MM.1S (cell line): ENCODE results near the gene LEF1.

Source experiments
- DNase-seq: peaks from one replicate; pipeline ENCODE4 v3.0.0-alpha.2; 2015
- H2AFZ ChIP-seq: fragments of 300-600 bp; sonication (generic); 2 replicates; pipeline ENCODE4 v1.6.0; 2016; ENCODE audit warnings: antibody characterized with exemption, low read length
- H3F3A ChIP-seq: fragments of 300-600 bp; sonication (generic); 2 replicates; pipeline ENCODE4 v1.6.1; 2016; ENCODE audit warnings: mild to moderate bottlenecking, antibody characterized with exemption, low read length, moderate library complexity, mixed read lengths; ENCODE audit not compliant: insufficient read depth
- H3K27ac ChIP-seq: fragments of 300-600 bp; sonication (generic); 2 replicates; pipeline ENCODE4 v1.5.1; 2016; ENCODE audit warnings: mild to moderate bottlenecking, low read length
- H3K27me3 ChIP-seq: fragments of 300-600 bp; sonication (generic); replicated peaks from 2 replicates; pipeline ENCODE4 v1.6.0; 2016; ENCODE audit warnings: low read length; ENCODE audit not compliant: insufficient read depth
- H3K36me3 ChIP-seq: fragments of 300-600 bp; sonication (generic); replicated peaks from 2 replicates; pipeline ENCODE4 v1.6.1; 2016; ENCODE audit warnings: mild to moderate bottlenecking, low read length, mixed read lengths; ENCODE audit not compliant: insufficient read depth
- H3K4me1 ChIP-seq: fragments of 300-600 bp; sonication (generic); 2 replicates; pipeline ENCODE4 v1.6.1; 2016; ENCODE audit warnings: low read length, mixed read lengths
- H3K4me2 ChIP-seq: fragments of 300-600 bp; sonication (generic); 2 replicates; pipeline ENCODE4 v1.6.0; 2016; ENCODE audit warnings: low read depth, low read length
- H3K4me3 ChIP-seq: fragments of 300-600 bp; sonication (generic); 2 replicates; pipeline ENCODE4 v1.5.1; 2016; ENCODE audit warnings: low read length, mixed read lengths
- H3K79me2 ChIP-seq: fragments of 300-600 bp; sonication (generic); 2 replicates; pipeline ENCODE4 v1.6.1; 2016; ENCODE audit warnings: mixed run types, low read length, mixed read lengths
- H3K9ac ChIP-seq: fragments of 300-600 bp; sonication (generic); 2 replicates; pipeline ENCODE4 v1.6.1; 2016; ENCODE audit warnings: low read length, mixed read lengths
- H3K9me2 ChIP-seq: fragments of 300-600 bp; sonication (generic); replicated peaks from 2 replicates; pipeline ENCODE4 v1.6.1; 2016; ENCODE audit warnings: mild to moderate bottlenecking, low read length, mixed read lengths; ENCODE audit not compliant: insufficient read depth
- H3K9me3 ChIP-seq: fragments of 300-600 bp; sonication (generic); replicated peaks from 2 replicates; pipeline ENCODE4 v1.6.1; 2016; ENCODE audit warnings: mild to moderate bottlenecking, low read length, mixed read lengths; ENCODE audit not compliant: insufficient read depth
- H4K20me1 ChIP-seq: fragments of 300-600 bp; sonication (generic); 2 replicates; pipeline ENCODE4 v1.6.1; 2016; ENCODE audit warnings: mild to moderate bottlenecking, low read length, moderate library complexity, mixed read lengths; ENCODE audit not compliant: insufficient read depth
- EZH2 ChIP-seq: fragments of 300-600 bp; sonication (generic); optimal IDR thresholded peaks from 2 replicates; pipeline ENCODE3; 2017; ENCODE audit warnings: low read depth, mild to moderate bottlenecking, antibody characterized with exemption, low read length, mixed read lengths
- EZH2phosphoT487 ChIP-seq: fragments of 300-600 bp; sonication (generic); IDR thresholded peaks from 2 replicates; pipeline ENCODE4 v1.6.1; 2018; ENCODE audit warnings: antibody characterized with exemption, low read length
- TF ChIP-seq, protein P1 (sequence below): fragments of 300-600 bp; sonication (generic); IDR thresholded peaks from 2 replicates; pipeline ENCODE4 v1.5.1; 2016; ENCODE audit warnings: antibody characterized with exemption, low read length, mixed read lengths

The LEF1 gene

DNA sequence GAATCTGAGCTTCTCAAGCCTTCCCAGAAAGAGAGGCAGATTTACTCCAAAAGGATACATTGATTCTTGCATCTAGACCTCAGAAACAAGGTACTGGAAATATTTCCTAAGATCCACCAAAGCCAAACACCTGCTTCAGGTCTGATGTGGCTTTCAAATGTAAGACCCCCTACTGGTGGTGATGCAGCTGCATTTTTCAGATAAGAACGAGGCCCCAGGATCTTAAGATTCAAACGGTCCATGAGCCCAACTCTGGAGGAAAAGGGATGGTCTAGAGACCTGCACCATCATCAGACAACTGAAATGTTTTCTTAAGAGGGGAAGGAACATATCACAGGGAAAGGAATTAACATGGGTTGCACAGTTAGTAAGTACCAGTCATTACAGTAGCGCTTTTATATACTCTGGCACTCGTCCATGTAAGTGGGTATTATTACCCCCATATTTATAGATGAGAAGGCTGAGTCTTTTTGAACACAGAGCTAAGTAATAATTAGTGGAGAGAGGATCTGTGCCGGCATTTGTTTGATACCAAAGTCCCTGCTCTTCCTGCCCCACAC lies 73.7 kb downstream of the LEF1 start:
- H3K79me2 ChIP-seq: peaks cover 45% of the 10 kb centered on the region
- TF ChIP-seq, protein P1, sequence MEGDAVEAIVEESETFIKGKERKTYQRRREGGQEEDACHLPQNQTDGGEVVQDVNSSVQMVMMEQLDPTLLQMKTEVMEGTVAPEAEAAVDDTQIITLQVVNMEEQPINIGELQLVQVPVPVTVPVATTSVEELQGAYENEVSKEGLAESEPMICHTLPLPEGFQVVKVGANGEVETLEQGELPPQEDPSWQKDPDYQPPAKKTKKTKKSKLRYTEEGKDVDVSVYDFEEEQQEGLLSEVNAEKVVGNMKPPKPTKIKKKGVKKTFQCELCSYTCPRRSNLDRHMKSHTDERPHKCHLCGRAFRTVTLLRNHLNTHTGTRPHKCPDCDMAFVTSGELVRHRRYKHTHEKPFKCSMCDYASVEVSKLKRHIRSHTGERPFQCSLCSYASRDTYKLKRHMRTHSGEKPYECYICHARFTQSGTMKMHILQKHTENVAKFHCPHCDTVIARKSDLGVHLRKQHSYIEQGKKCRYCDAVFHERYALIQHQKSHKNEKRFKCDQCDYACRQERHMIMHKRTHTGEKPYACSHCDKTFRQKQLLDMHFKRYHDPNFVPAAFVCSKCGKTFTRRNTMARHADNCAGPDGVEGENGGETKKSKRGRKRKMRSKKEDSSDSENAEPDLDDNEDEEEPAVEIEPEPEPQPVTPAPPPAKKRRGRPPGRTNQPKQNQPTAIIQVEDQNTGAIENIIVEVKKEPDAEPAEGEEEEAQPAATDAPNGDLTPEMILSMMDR: no peak
- DNase-seq: no peak
- H3K9ac ChIP-seq: no peak overlapping the region
- H3K9me3 ChIP-seq: no peaks in the 10 kb centered on the region
- H4K20me1 ChIP-seq: no peaks in the 10 kb centered on the region
- H3K4me3 ChIP-seq: no peak overlapping the region
- H3K27ac ChIP-seq: no peak overlapping the region
- no peaks in the 10 kb centered on the region for H3K27me3 ChIP-seq
- no peak overlapping the region for H2AFZ ChIP-seq
- H3K36me3 ChIP-seq: no peaks in the 10 kb centered on the region
- H3K9me2 ChIP-seq: no peaks in the 10 kb centered on the region
- no peak overlapping the region for H3K4me2 ChIP-seq
- H3K4me1 ChIP-seq: no peaks in the 10 kb centered on the region
- no peaks in the 10 kb centered on the region for H3F3A ChIP-seq

DNA sequence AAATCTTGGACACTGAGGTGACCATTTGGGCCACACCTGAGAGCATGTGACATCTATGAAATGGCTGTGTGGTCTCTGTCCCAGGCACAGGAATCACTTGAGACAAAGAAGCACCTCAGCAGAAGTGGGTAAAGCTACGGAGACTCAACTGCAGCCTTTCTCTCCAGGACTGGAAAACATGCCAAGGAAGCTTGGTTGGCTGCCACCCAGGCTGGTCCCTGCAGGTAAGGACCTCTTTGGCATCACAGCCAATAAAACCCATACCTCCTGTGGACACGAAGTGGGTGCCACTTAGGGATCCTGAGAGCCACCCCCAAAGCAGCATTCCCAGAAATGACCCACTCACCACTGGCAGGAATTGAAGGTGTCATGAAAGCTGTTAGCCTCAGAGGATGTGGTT lies 74.6 kb downstream of the LEF1 start:
- Histone ChIP-seq H3K27me3 (no peaks in the 10 kb centered on the region), H3K4me3 (no peak overlapping the region), H4K20me1 (no peaks in the 10 kb centered on the region), H3K36me3 (no peaks in the 10 kb centered on the region), H3K9me3 (no peaks in the 10 kb centered on the region), H3F3A (no peaks in the 10 kb centered on the region), H3K4me2 (no peak overlapping the region), H3K79me2 (peaks cover 45% of the 10 kb centered on the region), H3K9ac (no peak overlapping the region), H3K27ac (no peak overlapping the region), H3K4me1 (no peaks in the 10 kb centered on the region), H3K9me2 (no peaks in the 10 kb centered on the region), H2AFZ (no peak overlapping the region)
- no peak for DNase-seq
- no peak for TF ChIP-seq EZH2
- TF ChIP-seq, protein P1: no peak
- TF ChIP-seq EZH2phosphoT487: no peak

DNA sequence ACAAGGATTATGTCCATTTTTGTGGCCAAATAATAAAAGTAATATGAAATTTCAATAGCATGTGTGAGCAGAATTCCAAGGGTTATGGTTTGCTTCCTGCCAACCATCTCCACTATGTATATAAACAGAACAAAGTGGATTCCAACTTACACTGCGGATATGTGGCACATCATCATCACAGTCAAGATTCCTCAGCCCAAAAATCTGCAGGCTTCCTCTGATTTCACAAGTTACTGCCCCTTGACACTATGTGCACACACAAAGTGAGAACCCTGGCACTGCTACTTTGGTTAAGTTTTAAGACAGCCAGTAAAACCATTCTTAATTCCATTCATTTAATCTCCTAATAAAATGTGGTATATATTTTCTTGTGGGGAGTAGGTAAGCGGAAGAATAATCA lies 76.4 kb downstream of the LEF1 start:
- no peaks in the 10 kb centered on the region for H3K27me3 ChIP-seq
- no peak overlapping the region for H3K27ac ChIP-seq
- TF ChIP-seq, protein P1: no peak
- no peak for TF ChIP-seq EZH2phosphoT487
- H3K9me3 ChIP-seq: no peaks in the 10 kb centered on the region
- H3K79me2 ChIP-seq: peaks cover 30% of the 10 kb centered on the region
- H3K4me3 ChIP-seq: no peak overlapping the region
- no peaks in the 10 kb centered on the region for H3K36me3 ChIP-seq
- DNase-seq: no peak
- H2AFZ ChIP-seq: no peak overlapping the region
- no peaks in the 10 kb centered on the region for H3F3A ChIP-seq
- H4K20me1 ChIP-seq: no peaks in the 10 kb centered on the region
- no peak overlapping the region for H3K9ac ChIP-seq
- no peaks in the 10 kb centered on the region for H3K9me2 ChIP-seq
- no peak overlapping the region for H3K4me2 ChIP-seq
- no peaks in the 10 kb centered on the region for H3K4me1 ChIP-seq
